Thoracic aorta (tissue), 2 donors: Measurements from ENCODE around the gene CIART. TPM values are rescaled to one million over a fixed set of nuclear protein-coding genes. Genes with fewer than 3 reads are reported as not detected.

Source experiments
- ATAC-seq: fragments of 150-250 bp; one replicate; pipeline ENCODE4 v1.8.0; 2017; ENCODE audit warnings: low read depth; ENCODE audit not compliant: insufficient number of reproducible peaks, low FRiP score
- DNase-seq: peaks from one replicate; pipeline ENCODE4 v3.0.0-alpha.2; 2020; ENCODE audit warnings: low spot score
- H3K27ac ChIP-seq, 2 donors: fragments of 200-600 bp; sonication (generic); 1 replicate in 1 of 2; 2 replicates in 1 of 2; pipeline ENCODE4 v1.5.1; 2016; ENCODE audit warnings: mild to moderate bottlenecking in 2 of 2, moderate library complexity in 2 of 2
- H3K27me3 ChIP-seq: fragments of 200-600 bp; sonication (generic); replicated peaks from 2 replicates; pipeline ENCODE4 v1.6.0; 2016; ENCODE audit warnings: mild to moderate bottlenecking; ENCODE audit not compliant: insufficient read depth
- H3K36me3 ChIP-seq: fragments of 200-600 bp; sonication (generic); one replicate; pipeline ENCODE4 v1.5.1; 2016
- H3K4me1 ChIP-seq, 2 donors: fragments of 200-600 bp; sonication (generic); 1 replicate in 1 of 2; 2 replicates in 1 of 2; pipeline versions ENCODE4 v1.5.1 to v1.6.0; 2016; ENCODE audit warnings: low read depth in 2 of 2, mild to moderate bottlenecking in 1 of 2; ENCODE audit not compliant: control insufficient read depth in 1 of 2
- H3K4me3 ChIP-seq: fragments of 200-600 bp; sonication (generic); 2 replicates; pipeline ENCODE4 v1.5.1; 2016; ENCODE audit warnings: mild to moderate bottlenecking
- H3K9me3 ChIP-seq: fragments of 200-600 bp; sonication (generic); 2 replicates; pipeline ENCODE4 v1.5.1; 2016
- CTCF ChIP-seq: fragments of 200-600 bp; sonication (generic); IDR thresholded peaks from one replicate; pipeline ENCODE4 v1.5.1; 2019; ENCODE audit warnings: antibody characterized with exemption
- total RNA-seq, 2 donors: library from RNA; depleted of rRNA; stranded (reverse); fragments of >200 nt; gene quantifications; one replicate each; pipeline versions ENCODE4 v1.1.0 to v1.2.3, GENCODE V29; 2016

Gene CIART
- total RNA-seq, 2 donors from 2014 or later = 5.2 to 9.7 TPM

GRCh38 chr1:150283260-150283659, 906 bp downstream of the CIART start:
- no peak for TF ChIP-seq CTCF
- H3K36me3 ChIP-seq = peaks cover 5% of the 10 kb centered on the region
- H3K4me1 ChIP-seq = peaks cover 10 to 22% of the 10 kb centered on the region in 2 donors
- peak overlapping the region; percentile 77 for H3K4me3 ChIP-seq
- no peak for DNase-seq
- H3K27me3 ChIP-seq = no peaks in the 10 kb centered on the region
- no peaks in the 10 kb centered on the region for H3K9me3 ChIP-seq
- ATAC-seq = no peak
- H3K27ac ChIP-seq = peak overlapping the region; percentile 96 to 97

GRCh38 chr1:150288382-150288781, 6.0 kb downstream of the CIART start:
- Histone ChIP-seq H3K36me3 (peaks cover 5% of the 10 kb centered on the region), H3K27ac (no peak overlapping the region), H3K4me3 (no peak overlapping the region), H3K9me3 (no peaks in the 10 kb centered on the region), H3K4me1 (peaks cover 5 to 6% of the 10 kb centered on the region in 2 donors), H3K27me3 (no peaks in the 10 kb centered on the region)
- DNase-seq = no peak
- no peak for ATAC-seq
- TF ChIP-seq CTCF = no peak

- H3K27me3 ChIP-seq = no peaks in the 10 kb centered on the region
- no peaks in the 10 kb centered on the region for H3K9me3 ChIP-seq
- H3K27ac ChIP-seq = no peak overlapping the region
- peaks cover 5 to 6% of the 10 kb centered on the region in 2 donors for H3K4me1 ChIP-seq
- DNase-seq (no peak), ATAC-seq (no peak)
- H3K36me3 ChIP-seq = peaks cover 5% of the 10 kb centered on the region
- H3K4me3 ChIP-seq = no peak overlapping the region
- no peak for TF ChIP-seq CTCF
Measured at GRCh38 chr1:150288822-150289221, 6.5 kb downstream of the CIART start.

- Histone ChIP-seq H3K27ac (peak within 1 kb of the TSS; percentile 81 to 90), H3K36me3 (no peaks in the 10 kb centered on the region), H3K4me1 (peaks cover 10 to 13% of the 10 kb centered on the region in 2 donors), H3K9me3 (no peaks in the 10 kb centered on the region), H3K4me3 (peak within 1 kb of the TSS; percentile 91), H3K27me3 (no peaks in the 10 kb centered on the region)
- TF ChIP-seq CTCF = no peak
- ATAC-seq = peak; percentile 90
- peak; percentile 84 for DNase-seq
Measured at GRCh38 chr1:150293433-150294253, 11.3 kb downstream of the CIART start, which contains the start of gene MRPS21. TSS of gene MRPS21 (plus strand) at chr1:150293861. CDS start at chr1:150294367, 506 bp downstream.

- Histone ChIP-seq H3K36me3 (no peaks in the 10 kb centered on the region), H3K27me3 (no peaks in the 10 kb centered on the region), H3K27ac (no peak overlapping the region), H3K4me1 (peaks cover 10 to 13% of the 10 kb centered on the region in 2 donors), H3K4me3 (no peak overlapping the region), H3K9me3 (no peaks in the 10 kb centered on the region)
- DNase-seq (no peak), ATAC-seq (no peak)
- TF ChIP-seq CTCF = no peak
Measured at GRCh38 chr1:150295476-150295875, 13.1 kb downstream of the CIART start.
